HL-60 (cell line): ENCODE results near the gene CSAG1.
"Not testable (repeated sequence)": the region's sequence is repeated elsewhere in the genome, so short reads cannot be mapped to it uniquely, and the experiment has no call there.

Experiments used
- POLR2AphosphoS5 ChIP-seq: IDR thresholded peaks from 2 replicates; pipeline ENCODE4 v1.6.1; 2012; ENCODE audit warnings: low read depth
- SPI1 ChIP-seq: IDR thresholded peaks from 2 replicates; pipeline ENCODE4 v1.6.1; 2012; ENCODE audit warnings: low read depth, mild to moderate bottlenecking, borderline replicate concordance
- TF ChIP-seq, protein P1 (sequence below): IDR thresholded peaks from one replicate; pipeline ENCODE4 v1.5.1; 2011; ENCODE audit warnings: low read length, control low read depth, inconsistent platforms; ENCODE audit not compliant: insufficient read depth
- TF ChIP-seq, protein P2 (sequence below): IDR thresholded peaks from 2 replicates; pipeline ENCODE4 v1.6.1; 2012; ENCODE audit warnings: low read depth; ENCODE audit not compliant: insufficient replicate concordance

DNA sequence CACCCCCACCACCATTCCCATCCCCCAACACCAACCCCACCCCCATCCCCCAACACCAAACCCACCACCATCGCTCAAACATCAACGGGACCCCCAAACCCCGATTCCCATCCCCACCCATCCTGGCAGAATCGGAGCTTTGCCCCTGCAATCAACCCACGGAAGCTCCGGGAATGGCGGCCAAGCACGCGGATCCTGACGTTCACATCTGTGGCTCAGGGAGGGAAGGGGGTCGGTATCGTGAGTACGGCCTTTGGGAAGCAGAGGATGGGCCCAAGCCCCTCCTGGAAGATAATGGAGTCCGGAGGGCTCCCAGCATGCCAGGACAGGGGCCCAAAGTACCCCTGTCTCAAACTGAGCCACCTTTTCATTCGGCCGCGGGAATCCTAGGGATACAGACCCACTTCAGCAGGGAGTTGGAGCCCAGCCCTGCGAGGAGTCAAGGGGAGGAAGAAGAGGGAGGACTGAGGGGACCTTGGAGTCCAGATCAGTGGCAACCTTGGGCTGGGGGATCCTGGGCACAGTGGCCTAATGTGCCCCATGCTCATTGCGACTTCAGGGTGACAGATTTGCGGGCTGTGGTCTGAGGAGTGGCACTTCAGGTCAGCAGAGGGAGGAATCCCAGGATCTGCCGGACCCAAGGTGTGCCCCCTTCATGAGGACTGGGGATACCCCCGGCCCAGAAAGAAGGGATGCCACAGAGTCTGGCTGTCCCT lies 780 bp upstream of the CSAG1 start:
- TF ChIP-seq, protein P1, sequence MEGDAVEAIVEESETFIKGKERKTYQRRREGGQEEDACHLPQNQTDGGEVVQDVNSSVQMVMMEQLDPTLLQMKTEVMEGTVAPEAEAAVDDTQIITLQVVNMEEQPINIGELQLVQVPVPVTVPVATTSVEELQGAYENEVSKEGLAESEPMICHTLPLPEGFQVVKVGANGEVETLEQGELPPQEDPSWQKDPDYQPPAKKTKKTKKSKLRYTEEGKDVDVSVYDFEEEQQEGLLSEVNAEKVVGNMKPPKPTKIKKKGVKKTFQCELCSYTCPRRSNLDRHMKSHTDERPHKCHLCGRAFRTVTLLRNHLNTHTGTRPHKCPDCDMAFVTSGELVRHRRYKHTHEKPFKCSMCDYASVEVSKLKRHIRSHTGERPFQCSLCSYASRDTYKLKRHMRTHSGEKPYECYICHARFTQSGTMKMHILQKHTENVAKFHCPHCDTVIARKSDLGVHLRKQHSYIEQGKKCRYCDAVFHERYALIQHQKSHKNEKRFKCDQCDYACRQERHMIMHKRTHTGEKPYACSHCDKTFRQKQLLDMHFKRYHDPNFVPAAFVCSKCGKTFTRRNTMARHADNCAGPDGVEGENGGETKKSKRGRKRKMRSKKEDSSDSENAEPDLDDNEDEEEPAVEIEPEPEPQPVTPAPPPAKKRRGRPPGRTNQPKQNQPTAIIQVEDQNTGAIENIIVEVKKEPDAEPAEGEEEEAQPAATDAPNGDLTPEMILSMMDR: not testable (repeated sequence)
- not testable (repeated sequence) for TF ChIP-seq POLR2AphosphoS5, SPI1
- TF ChIP-seq, protein P2, sequence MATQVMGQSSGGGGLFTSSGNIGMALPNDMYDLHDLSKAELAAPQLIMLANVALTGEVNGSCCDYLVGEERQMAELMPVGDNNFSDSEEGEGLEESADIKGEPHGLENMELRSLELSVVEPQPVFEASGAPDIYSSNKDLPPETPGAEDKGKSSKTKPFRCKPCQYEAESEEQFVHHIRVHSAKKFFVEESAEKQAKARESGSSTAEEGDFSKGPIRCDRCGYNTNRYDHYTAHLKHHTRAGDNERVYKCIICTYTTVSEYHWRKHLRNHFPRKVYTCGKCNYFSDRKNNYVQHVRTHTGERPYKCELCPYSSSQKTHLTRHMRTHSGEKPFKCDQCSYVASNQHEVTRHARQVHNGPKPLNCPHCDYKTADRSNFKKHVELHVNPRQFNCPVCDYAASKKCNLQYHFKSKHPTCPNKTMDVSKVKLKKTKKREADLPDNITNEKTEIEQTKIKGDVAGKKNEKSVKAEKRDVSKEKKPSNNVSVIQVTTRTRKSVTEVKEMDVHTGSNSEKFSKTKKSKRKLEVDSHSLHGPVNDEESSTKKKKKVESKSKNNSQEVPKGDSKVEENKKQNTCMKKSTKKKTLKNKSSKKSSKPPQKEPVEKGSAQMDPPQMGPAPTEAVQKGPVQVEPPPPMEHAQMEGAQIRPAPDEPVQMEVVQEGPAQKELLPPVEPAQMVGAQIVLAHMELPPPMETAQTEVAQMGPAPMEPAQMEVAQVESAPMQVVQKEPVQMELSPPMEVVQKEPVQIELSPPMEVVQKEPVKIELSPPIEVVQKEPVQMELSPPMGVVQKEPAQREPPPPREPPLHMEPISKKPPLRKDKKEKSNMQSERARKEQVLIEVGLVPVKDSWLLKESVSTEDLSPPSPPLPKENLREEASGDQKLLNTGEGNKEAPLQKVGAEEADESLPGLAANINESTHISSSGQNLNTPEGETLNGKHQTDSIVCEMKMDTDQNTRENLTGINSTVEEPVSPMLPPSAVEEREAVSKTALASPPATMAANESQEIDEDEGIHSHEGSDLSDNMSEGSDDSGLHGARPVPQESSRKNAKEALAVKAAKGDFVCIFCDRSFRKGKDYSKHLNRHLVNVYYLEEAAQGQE: not testable (repeated sequence)
